ENCODE measurements around the gene RNU6-1.

DNA sequence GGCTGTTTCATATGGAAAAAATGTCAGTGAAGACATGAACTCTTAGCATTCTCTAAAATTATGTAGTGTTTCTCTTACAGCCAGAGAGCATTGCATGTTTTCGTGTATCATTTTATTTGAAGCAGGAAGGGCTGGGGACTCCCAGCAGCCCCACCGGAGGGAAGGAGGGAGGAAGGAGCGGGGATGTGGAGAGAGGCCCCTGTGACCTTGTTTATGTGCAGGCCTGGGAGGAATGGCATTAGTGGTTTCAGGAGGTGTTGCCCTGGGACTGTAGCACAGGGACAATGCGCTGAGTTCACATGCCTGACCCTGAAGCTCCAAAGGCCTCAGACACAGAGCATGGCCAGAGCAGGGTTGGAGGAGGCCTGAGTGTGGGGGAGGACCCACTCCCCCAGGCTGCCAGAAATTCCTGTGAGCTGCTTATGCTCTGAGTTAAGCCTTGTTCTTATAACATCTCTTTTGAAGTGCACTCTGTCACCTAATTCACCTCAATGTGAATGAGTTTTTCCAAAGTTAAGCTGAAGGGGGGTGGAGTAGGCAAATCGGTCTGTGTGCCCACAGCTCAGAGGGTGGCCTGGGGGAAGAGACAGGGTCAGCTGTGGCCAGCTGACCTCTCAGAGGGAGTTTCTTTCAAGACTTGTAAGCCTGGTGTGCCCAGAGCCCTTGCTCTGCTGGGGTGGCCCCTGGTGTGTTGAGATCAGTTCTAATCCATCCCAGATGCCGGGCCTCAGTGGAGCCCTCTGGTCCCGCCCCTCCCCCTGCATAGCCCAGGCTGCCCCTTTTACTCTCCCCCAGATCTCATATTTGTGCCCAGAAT lies 3.9 kb upstream of the RNU6-1 start:
- TF ChIP-seq, protein P1, sequence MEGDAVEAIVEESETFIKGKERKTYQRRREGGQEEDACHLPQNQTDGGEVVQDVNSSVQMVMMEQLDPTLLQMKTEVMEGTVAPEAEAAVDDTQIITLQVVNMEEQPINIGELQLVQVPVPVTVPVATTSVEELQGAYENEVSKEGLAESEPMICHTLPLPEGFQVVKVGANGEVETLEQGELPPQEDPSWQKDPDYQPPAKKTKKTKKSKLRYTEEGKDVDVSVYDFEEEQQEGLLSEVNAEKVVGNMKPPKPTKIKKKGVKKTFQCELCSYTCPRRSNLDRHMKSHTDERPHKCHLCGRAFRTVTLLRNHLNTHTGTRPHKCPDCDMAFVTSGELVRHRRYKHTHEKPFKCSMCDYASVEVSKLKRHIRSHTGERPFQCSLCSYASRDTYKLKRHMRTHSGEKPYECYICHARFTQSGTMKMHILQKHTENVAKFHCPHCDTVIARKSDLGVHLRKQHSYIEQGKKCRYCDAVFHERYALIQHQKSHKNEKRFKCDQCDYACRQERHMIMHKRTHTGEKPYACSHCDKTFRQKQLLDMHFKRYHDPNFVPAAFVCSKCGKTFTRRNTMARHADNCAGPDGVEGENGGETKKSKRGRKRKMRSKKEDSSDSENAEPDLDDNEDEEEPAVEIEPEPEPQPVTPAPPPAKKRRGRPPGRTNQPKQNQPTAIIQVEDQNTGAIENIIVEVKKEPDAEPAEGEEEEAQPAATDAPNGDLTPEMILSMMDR (IDR thresholded peaks at IDR 0.05) = no peak
- TF ChIP-seq POLR2A (IDR thresholded peaks at IDR 0.05) = no peak

Data from sigmoid colon (tissue), 3 donors.